Measurements from ENCODE around the gene SLC66A2.
A peak's percentile ranks its signal among the peaks of the same experiment; 100 is the strongest.
"Not testable (repeated sequence)": the region's sequence is repeated elsewhere in the genome, so short reads cannot be mapped to it uniquely, and the experiment has no call there.

Gene SLC66A2

DNA sequence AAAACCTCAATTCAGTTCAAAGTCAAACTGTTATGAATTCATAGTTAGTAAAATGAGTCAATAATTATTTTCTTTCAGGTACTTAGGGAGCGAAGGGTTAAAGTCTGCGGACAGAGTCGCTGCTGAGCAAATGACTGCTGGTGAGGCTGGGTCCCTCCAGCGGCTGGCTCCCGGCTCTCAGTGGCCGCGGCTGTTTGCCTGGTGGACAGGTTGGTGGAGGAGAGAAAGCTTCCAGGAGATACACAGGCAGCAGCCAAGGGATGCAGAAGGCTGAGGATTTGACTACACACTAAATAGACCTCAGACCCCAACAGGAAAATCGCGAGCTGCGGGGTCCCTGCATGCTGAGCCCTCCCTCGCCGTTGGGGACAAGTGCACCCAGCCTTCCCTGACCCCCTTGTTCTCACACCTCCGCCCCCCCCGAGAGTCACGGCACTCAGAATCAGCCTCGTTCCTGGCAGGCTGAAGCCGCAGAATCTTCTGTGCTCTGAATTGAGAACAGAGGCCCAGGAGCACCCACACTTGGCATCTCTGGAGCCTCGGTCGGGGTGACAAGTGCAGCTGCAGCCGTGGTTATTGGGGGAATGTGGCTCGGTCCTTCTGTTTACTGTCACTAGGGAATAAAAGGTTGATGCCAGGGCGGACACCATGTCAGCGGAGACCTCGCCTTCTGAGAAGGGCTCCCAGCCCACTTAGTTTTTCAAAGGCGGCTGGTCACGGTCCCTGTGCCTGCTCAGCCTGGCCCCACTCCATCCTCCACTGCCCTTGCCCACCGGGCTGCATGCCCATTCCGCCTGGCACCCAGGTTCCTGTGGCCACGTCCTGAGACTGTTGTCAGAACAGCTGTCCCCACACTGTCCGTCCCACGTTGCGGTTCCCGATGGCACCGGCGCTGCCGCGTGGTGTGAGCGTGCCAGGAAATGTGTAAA is 74.0 kb downstream of the SLC66A2 start:
- DNase-seq: no peak

DNA sequence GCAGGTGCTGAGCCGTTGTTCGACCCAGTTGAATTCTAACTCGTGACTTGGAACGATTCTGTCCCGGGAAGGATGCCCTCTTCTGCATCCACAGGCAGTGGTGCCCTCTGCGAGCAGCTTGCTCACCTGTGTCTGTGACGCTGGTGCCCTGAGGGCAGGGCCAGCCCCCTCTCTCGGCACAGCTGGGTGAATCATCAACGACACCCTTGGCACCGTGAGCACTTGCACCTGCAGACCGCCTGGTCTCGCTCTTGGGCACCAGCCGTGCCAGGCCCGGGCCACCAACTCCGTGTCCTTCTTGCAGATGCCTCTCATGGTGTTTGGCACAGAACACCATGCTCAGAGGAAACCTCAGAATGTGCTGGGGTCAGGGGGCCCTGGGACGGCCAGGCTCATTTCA is 75.0 kb downstream of the SLC66A2 start:
- no peak for DNase-seq

GRCh38 chr18:79875931-79876461 is 75.5 kb downstream of the SLC66A2 start:
- DNase-seq: no peak

DNA sequence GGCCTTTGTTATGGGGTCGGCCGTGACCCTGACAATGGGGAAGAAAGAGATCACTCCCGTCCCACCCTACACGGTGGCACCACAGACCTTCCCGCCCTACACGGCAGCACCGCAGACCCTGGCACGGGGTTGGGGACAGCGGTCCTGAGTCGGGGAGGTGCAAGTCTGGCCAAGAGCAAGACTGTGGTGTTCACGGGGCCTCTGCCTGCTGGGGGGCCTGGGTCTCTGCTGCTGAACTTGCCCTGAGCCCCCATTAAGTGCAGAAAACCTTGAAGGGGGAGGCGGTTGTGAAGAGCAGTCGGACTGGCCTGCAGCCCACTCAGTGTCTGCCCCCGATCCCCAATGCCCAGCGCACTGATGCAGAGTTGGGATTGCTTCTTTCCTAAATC is 75.9 kb downstream of the SLC66A2 start:
- DNase-seq: no peak

- no peak for DNase-seq
Measured at GRCh38 chr18:79874553-79875530, 76.6 kb downstream of the SLC66A2 start.

DNA sequence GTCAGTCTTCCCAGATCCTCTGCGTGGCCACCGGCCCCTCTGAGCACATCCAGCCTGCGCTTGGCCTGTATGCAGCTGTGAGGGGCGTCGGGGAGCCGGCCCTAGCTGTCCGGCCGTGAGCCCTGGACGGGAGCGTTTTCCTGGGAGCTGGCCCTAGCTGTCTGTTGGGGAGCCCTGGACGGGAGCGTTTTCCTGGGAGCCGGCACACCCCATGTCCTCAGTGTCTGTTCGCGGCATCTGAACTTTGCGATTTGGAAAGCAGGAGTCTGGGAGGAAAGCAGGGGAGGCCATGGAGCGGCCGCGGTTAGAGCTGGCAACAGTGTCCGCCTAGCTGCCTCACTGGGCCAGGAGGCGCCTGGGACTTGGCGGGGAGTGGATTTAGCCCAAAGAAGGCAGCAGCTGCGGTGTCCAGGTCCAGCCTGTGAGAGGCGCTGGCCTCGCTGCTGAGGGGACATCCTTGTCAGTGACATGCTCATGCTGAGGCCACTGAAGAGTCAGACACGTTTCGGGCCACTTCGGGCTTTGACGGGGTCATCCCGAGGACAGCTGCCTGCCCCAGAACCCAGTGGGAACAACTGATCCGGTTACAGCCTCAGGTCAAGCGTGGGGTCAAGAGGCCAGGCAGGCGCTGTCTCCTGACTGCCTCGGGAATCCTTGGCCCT is 77.9 kb downstream of the SLC66A2 start:
- no peak for DNase-seq

DNA sequence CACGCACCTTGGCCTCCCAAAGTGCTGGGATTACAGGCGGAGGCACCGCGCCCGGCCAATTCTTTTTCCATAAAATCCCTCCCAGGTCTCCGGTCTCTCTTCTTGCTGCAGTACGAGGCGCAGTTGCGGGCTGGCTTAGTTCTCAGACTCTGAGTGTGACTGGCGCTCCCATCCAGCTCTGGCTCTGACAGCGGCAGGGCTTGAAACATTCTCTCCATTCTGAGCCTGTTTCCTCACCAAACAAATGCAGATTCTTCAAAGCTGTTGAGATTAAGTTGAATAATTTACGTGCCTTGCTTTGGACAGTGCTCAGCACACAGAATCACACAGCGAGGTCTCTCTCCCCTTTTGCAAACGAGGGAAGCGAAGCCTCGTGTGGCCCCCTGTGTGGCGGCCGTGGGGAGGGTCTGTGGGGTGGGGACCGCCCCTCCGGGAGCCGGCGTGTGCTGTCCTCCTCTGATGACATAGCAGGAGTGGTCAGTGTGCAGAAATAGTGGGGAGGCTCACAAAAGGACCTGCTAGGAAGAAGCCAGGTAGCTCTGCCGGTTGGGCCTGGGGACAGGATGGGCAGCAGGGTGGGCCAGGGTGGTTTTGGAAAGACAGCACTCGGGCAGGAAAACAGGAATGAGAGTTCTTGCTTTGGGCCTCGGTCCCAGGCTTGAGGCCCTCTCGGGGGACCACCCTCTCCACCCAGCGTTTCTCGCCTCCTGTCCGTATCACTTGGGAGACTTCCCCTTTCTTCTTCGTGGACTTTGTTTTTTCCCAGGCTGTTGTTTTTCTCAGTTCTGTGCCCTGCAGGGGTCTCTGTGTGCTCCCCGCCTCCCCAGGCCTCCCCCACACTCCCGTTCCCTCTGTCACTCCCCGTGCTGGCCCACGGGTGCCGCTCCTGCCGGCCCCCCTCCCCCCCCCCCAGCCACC is 78.7 kb downstream of the SLC66A2 start:
- DNase-seq: no peak

DNA sequence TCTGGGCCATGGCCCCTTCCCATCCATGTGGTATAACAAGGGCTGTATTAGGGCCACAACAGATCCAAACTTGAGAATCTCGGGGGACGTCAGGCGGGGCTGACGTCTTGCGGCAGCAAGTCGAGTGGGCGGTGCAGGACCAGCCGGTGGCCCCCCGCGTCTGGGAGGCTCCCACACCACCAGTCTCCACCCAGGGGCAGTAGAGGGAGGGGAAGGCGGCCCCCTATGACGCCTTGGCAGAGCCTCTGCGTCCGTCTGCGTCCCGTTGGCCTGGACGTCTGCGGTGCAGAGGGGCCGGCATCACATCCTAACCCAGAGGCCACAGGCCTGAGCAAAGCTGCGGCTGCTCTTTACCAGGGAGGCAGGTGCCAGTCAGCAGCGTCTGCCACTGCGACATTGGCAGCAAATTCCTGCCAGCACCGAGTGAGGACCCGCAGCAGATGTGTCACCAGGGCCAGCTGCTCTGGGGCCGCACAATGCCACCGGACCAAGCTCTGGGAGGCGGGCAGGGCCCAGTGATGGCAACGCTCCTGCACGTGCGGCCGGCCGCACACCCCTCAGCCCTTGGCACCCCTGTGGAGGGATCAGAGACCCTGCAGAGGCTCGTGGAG is 79.9 kb downstream of the SLC66A2 start:
- no peak for DNase-seq

GRCh38 chr18:79871026-79871390 is 80.4 kb downstream of the SLC66A2 start:
- no peak for DNase-seq

GRCh38 chr18:79870301-79871025 is 81.0 kb downstream of the SLC66A2 start:
- DNase-seq: peak; percentile 4

DNA sequence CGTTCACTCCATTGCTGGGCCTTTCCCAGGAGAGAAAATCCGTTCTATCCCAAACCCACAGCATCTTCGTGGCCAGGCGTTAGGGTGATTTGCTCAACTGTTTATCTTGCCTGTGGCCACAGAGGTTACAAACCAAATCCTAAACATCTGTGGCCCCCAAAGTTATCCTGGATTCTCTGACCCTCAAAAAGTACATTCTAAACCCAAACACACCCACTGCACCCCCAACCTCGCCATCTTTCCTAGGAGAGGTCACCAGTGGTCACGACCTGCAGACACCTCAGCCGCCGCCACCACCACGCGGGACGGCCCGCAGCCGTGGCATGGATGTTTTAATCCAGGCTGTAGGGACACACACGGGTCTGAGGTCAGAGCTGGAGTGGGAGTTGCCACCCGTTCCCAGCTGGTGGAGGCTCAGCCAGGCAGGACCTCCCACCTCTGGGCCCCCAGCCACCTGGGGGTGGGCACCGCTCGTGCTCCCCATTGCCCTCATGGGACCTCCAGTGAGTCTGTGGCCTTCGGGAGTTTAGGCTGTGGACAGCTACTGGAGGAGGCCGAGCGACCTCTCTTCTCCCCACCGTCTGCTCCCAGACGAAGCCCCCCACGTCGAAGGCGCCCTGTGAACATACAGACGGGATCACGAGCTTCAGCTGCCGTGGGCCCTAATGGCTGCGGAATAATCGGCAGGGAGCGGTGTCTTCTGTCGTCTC is 81.7 kb downstream of the SLC66A2 start:
- DNase-seq: no peak

DNA sequence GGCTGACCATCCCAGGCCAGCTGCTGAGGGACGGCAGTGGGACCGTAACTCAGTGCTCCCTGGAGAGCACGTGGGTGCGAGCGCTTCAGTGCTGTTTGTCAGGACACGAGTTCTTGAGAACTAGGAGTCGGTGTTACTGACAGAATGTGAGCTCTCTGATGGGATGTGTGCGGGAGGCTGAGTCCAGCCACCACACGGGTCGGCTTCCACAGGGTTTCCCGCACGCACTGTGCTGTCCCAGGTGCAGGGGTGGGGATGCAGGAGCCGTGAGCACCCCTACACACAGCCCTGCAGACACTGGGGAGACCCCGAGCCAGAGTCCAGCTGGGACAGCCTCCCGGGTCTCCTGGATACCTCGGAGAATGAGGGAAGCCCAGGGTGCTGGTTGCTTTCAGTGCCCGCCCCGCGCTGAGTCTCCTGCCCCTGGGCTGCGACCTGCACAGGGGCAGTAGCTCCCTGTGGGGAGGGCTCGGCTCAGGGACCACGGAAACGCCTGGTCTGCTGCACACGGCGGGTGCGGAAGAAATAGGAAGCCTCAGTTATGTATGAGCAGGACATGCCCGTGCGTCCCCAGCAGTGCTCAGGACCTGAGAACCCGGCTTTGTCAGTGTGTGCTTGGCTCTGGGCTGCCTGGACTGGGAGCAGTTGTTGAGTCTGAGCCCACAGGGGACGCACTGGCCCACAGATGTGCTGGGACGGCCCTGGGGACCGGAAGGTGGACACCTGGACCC is 82.5 kb downstream of the SLC66A2 start:
- DNase-seq: no peak

DNA sequence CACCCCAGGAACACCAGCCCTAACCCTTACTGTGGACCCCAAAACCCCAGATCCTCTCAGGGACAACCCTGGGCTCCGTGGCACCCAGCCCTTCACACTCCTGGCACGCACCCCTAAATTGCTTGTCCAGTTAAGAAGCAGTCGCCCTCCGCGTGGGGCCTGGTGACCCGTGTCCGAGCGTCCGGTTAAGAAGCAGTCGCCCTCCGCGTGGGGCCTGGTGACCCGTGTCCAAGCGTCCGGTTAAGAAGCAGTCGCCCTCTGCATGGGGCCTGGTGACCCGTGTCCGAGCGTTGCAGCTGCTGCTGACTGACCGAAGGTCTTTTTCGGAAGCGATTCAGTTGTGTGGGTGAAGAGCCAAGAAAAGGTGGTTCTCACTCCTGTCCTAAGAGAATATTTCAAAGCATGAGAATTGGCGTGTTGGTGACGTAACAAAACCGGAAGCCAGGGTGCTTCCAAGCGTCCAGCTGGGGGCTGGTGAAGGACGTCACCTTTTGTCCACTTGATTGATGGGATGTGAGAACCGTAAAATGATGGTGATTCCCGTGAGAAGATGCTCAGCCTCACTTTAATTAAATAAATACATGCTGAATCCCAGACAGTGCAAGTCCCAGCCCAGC is 83.2 kb downstream of the SLC66A2 start:
- DNase-seq: no peak

- DNase-seq: no peak
Measured at GRCh38 chr18:79867666-79868065, 83.8 kb downstream of the SLC66A2 start.

- no peak for DNase-seq
Measured at GRCh38 chr18:79866889-79867574, 84.4 kb downstream of the SLC66A2 start.

DNA sequence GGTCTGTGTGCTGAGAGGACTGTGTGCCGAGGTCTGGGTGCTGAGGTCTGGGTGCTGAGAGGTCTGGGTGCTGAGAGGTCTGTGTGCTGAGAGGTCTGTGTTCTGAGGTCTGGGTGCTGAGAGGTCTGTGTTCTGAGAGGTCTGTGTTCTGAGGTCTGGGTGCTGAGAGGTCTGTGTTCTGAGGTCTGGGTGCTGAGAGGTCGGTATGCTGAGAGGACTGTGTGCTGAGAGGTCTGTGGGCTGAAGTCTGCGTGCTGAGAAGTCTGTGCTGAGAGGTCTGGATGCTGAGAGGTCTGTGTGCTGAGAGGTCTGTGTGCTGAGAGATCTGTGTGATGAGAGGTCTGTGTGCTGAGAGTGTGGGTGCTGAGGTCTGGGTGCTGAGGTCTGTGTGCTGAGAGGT is 85.5 kb downstream of the SLC66A2 start:
- not testable (repeated sequence) for DNase-seq

GRCh38 chr18:79864955-79865354 is 86.5 kb downstream of the SLC66A2 start:
- not testable (repeated sequence) for DNase-seq

All from activated T-cell treated with anti-CD3 and anti-CD28 coated beads, Interleukin-2, amount 50 U/mL, for 1 hour (primary cell).